Ovary (tissue), 3 donors: ENCODE results near the gene GPC3.
"Not testable (repeated sequence)": the region's sequence is repeated elsewhere in the genome, so short reads cannot be mapped to it uniquely, and the experiment has no call there.

ENCODE experiments used
- CTCF ChIP-seq, 3 donors: fragments of 450-650 bp in 2 of 3; fragments of 200-600 bp in 1 of 3; IDR thresholded peaks; one replicate each; pipeline versions ENCODE4 v1.5.1 to v1.8.0; 2016 to 2022; ENCODE audit warnings: antibody characterized with exemption in 3 of 3, mild to moderate bottlenecking in 1 of 3
- EP300 ChIP-seq: sonication (generic); formaldehyde crosslinking; IDR thresholded peaks from one replicate; pipeline ENCODE4 v1.6.1; 2017; ENCODE audit warnings: antibody characterized with exemption
- POLR2A ChIP-seq: fragments of 450-650 bp; IDR thresholded peaks from one replicate; pipeline ENCODE4 v1.6.1; 2017; ENCODE audit warnings: antibody characterized with exemption, mild to moderate bottlenecking, moderate library complexity
- donor health status: DM: no; HTN: no; CAD: no.

GRCh38 chrX:133621384-133621783 is 364.0 kb downstream of the GPC3 start:
- TF ChIP-seq CTCF (IDR thresholded peaks at IDR 0.05); EP300; POLR2A: not testable (repeated sequence)
